Measurements from ENCODE around the gene PLCH1. TPM values are rescaled to one million over a fixed set of nuclear protein-coding genes. Genes with fewer than 3 reads are reported as not detected.

The PLCH1 gene
- total RNA-seq, 1 experiment from 2014 or later, result 0.12 TPM

DNA sequence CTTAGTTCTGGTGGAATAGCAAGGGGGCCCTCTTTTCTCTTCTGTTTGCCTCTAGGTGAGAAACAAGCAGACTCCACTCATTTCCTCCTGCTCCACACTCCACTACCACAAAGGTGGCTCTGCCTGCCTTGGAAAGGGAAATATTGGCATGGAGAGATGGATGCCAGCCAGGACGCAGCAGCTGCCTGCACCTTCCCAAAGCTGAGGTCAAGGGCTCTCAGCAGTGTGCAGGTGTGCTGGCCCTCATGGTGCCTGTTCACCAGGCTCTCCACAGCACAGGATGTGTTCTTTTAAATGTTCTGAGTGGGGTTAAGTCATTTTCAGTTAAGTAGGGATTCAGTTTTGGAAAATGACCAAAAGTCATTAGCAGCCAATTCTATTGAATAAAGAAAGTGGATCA, 240.2 kb downstream of the PLCH1 start:
- H3K9me3 Mint-ChIP-seq (ENCODE audit: unreplicated experiment), result no peaks in the 10 kb centered on the region
- H3K27me3 Mint-ChIP-seq (ENCODE audit: insufficient read depth, unreplicated experiment), result no peaks in the 10 kb centered on the region
- POLR2A ChIA-PET, result no interaction called here
- H3K4me3 Mint-ChIP-seq (ENCODE audit: unreplicated experiment), result no peak overlapping the region
- intact Hi-C loops (cut with micrococcal nuclease), result no loop called here
- no peaks in the 10 kb centered on the region for H3K36me3 Mint-ChIP-seq (ENCODE audit: insufficient read depth, unreplicated experiment)
- CTCF ChIA-PET, result no interaction called here
- TF ChIP-seq, protein P1, sequence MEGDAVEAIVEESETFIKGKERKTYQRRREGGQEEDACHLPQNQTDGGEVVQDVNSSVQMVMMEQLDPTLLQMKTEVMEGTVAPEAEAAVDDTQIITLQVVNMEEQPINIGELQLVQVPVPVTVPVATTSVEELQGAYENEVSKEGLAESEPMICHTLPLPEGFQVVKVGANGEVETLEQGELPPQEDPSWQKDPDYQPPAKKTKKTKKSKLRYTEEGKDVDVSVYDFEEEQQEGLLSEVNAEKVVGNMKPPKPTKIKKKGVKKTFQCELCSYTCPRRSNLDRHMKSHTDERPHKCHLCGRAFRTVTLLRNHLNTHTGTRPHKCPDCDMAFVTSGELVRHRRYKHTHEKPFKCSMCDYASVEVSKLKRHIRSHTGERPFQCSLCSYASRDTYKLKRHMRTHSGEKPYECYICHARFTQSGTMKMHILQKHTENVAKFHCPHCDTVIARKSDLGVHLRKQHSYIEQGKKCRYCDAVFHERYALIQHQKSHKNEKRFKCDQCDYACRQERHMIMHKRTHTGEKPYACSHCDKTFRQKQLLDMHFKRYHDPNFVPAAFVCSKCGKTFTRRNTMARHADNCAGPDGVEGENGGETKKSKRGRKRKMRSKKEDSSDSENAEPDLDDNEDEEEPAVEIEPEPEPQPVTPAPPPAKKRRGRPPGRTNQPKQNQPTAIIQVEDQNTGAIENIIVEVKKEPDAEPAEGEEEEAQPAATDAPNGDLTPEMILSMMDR (IDR thresholded peaks at IDR 0.05; ENCODE audit: unreplicated experiment), result no peak
- H3K4me1 Mint-ChIP-seq (ENCODE audit: insufficient read depth, unreplicated experiment), result peaks cover 5% of the 10 kb centered on the region
- no TSS peak for BruUV-seq (replicated peaks)
- H3K27ac Mint-ChIP-seq (ENCODE audit: low read depth, unreplicated experiment), result no peak overlapping the region
- DNase-seq (ENCODE audit: unreplicated experiment), result no peak

DNA sequence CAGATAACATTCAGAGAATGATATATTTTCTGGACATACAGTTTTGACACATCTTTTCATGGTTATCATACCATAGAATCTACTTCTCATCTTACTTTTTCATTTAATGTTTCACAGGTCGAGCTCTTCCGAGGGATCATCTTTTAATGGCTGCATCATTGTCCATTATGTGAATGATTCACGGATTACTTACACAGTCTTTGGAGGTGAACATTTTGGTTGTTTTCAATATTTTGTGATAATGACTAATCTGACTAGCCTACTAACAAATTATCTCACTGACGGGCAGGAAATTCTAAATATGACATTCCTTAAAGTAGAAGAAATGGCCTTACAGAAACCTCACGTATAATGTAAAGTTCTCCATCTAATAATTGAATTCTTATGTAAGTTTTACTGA, 242.2 kb downstream of the PLCH1 start:
- TF ChIP-seq, protein P1 (IDR thresholded peaks at IDR 0.05; ENCODE audit: unreplicated experiment), result no peak
- Mint-ChIP-seq H3K4me1 (ENCODE audit: insufficient read depth, unreplicated experiment) (peaks cover 18% of the 10 kb centered on the region), H3K4me3 (ENCODE audit: unreplicated experiment) (no peak overlapping the region), H3K9me3 (ENCODE audit: unreplicated experiment) (no peaks in the 10 kb centered on the region), H3K27ac (ENCODE audit: low read depth, unreplicated experiment) (no peak overlapping the region), H3K27me3 (ENCODE audit: insufficient read depth, unreplicated experiment) (no peaks in the 10 kb centered on the region), H3K36me3 (ENCODE audit: insufficient read depth, unreplicated experiment) (no peaks in the 10 kb centered on the region)
- CTCF ChIA-PET, result no interaction called here
- intact Hi-C loops (cut with micrococcal nuclease), result no loop called here
- POLR2A ChIA-PET, result interaction anchor here (0.9 kb wide), 1 partner anchor 10 kb away, joined by 3 read pairs; no protein-coding TSS in a partner anchor
- no TSS peak for BruUV-seq (replicated peaks)
- DNase-seq (ENCODE audit: unreplicated experiment), result no peak

DNA sequence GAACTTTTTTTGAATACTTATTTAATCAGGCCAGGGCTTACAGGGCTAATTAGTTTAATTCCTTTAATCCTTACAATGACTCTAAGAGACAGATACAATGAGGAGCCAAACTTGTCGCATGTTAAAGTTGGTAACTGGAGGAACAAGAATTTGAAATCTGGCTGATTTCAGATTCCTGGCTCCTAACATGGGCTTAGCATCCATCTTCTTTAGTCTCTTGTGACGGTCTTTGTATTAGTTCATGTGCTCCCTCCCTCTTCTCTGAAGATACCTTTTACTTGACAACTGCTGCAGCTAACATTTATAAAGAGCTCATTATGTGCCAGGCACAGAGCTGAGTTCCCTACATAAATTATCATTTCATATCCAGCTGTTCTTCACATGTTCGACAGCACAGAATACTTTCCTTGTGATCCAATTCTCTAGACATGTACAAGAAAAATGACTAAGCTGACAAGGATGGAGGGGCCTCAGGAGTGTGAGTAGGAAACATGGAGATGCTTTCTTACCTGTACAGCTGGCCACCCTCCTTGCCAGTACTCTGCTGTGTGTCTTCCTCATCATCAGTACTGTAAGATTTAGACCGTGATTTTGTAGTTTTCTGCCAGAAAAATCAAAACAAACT, 244.6 kb downstream of the PLCH1 start:
- ChIA-PET POLR2A (no interaction called here), CTCF (no interaction called here)
- intact Hi-C loops (cut with micrococcal nuclease), result no loop called here
- Mint-ChIP-seq H3K9me3 (ENCODE audit: unreplicated experiment) (no peaks in the 10 kb centered on the region), H3K27ac (ENCODE audit: low read depth, unreplicated experiment) (no peak overlapping the region), H3K36me3 (ENCODE audit: insufficient read depth, unreplicated experiment) (no peaks in the 10 kb centered on the region), H3K27me3 (ENCODE audit: insufficient read depth, unreplicated experiment) (no peaks in the 10 kb centered on the region), H3K4me3 (ENCODE audit: unreplicated experiment) (no peak overlapping the region), H3K4me1 (ENCODE audit: insufficient read depth, unreplicated experiment) (peaks cover 18% of the 10 kb centered on the region)
- no peak for DNase-seq (ENCODE audit: unreplicated experiment)
- TF ChIP-seq, protein P1 (IDR thresholded peaks at IDR 0.05; ENCODE audit: unreplicated experiment), result no peak
- BruUV-seq (replicated peaks), result no TSS peak

DNA sequence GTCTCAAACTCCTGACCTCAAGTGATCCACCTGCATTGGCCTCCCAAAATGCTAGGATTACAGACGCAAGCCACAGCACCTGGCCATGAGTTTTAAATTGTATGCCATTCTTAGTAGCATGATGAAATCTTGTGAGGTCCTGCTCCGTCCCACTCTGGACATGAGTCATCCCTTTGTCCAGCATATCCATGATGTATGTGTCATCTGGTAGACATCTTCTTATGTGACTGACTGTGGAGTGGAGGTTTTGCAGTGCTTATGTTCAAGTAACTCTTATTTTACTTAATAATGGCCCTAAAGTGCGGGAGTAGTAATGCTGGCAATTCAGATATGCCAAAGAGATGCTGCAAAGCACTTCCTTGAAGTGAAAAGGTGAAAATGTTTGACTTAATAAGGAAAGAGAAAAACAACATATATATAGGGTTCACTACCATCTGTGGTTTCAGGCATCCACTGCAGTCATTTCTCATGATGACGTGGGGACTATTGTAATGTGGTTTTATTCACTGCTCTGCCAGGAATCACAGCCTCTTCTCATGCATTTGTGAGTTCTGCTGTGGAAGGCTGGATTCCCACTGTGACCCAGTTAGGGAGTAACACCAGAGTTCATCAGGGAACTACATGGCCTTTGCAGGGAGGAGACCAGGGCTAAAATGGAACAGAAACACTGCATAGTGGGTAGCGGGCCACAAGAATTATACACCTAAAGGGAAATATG, 246.8 kb downstream of the PLCH1 start:
- ChIA-PET POLR2A (no interaction called here), CTCF (interaction anchor here (0.7 kb wide), 2 partner anchors 45 to 64 kb away, joined by 3 read pairs; no protein-coding TSS in a partner anchor)
- H3K9me3 Mint-ChIP-seq (ENCODE audit: unreplicated experiment), result no peaks in the 10 kb centered on the region
- no TSS peak for BruUV-seq (replicated peaks)
- H3K4me1 Mint-ChIP-seq (ENCODE audit: insufficient read depth, unreplicated experiment), result peaks cover 18% of the 10 kb centered on the region
- no peak overlapping the region for H3K4me3 Mint-ChIP-seq (ENCODE audit: unreplicated experiment)
- peak; percentile 87 for DNase-seq (ENCODE audit: unreplicated experiment)
- H3K27ac Mint-ChIP-seq (ENCODE audit: low read depth, unreplicated experiment), result peak overlapping the region; percentile 65
- no peaks in the 10 kb centered on the region for H3K27me3 Mint-ChIP-seq (ENCODE audit: insufficient read depth, unreplicated experiment)
- no peaks in the 10 kb centered on the region for H3K36me3 Mint-ChIP-seq (ENCODE audit: insufficient read depth, unreplicated experiment)
- intact Hi-C loops (cut with micrococcal nuclease), result loop anchor here (5.0 kb wide), 1 partner anchor 81 kb away; no protein-coding TSS in a partner anchor
- TF ChIP-seq, protein P1 (IDR thresholded peaks at IDR 0.05; ENCODE audit: unreplicated experiment), result no peak
